DMS153 (cell line): ENCODE measurements around the gene TYW1.
"Not testable (repeated sequence)": the region's sequence is repeated elsewhere in the genome, so short reads cannot be mapped to it uniquely, and the experiment has no call there.

Experiments used
- DNase-seq: peaks from one replicate; lab custom pipeline; 2025; lab: John Stamatoyannopoulos, UW

The TYW1 gene

DNA sequence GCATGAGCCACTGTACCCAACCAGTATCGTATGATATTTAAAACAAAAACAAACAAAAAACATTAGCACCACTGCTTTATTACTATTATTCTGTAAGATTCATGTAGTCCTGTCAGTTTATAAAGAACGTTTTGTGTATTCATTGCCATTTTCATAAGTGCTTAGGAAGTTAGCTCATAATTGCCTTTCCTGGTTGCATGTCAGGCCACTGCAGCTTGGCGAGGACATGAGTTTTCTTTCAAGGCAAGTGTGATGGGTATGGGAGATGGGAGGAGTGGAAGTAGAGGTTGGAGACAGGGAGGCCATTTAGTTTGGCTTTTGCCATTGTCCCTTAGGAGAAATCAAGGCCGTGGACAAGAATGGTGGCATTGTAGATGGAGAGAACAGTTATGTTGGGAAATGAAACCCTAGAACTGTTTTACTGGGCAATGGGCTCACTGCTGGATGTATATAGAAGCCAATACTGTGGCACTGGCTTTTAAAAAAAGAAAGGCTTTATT lies 48.9 kb downstream of the TYW1 start:
- no peak for DNase-seq

DNA sequence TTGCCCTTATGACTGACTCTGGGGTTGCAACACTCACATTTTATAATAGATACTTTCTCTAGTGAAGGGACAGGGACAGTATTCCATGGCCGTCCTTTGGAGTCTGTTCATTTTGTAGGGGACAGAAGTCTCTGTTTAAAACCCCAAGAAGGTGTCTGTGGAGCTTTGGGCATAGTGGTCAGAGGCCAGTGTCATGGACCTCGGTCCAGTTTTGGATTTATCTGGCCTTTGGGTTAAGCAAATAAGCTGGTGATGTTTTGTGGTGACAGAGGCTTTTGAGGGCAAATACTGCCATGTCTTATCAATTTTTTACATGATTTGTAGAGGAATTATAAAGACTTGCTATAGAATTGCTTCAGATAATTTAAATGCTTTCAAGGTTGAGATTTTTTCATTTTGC lies 50.2 kb downstream of the TYW1 start:
- not testable (repeated sequence) for DNase-seq

DNA sequence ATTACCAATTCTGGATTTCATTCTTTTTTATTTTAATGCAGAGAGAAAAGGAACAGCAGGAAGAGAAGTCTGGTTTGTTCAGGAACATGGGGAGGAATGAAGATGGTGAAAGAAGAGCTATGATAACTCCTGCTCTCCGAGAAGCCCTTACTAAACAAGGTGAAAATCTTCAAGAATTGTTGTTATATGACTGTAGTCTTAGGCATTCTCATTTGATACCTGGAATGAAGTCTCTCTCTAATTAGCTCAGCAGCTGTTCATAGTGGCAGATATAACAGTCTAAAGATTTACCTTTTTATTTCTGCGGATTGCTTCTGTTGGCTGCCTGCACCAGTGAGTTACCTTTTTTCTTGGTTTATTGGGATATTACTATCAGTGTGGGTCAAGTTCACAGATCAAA lies 53.3 kb downstream of the TYW1 start:
- DNase-seq: not testable (repeated sequence)

DNA sequence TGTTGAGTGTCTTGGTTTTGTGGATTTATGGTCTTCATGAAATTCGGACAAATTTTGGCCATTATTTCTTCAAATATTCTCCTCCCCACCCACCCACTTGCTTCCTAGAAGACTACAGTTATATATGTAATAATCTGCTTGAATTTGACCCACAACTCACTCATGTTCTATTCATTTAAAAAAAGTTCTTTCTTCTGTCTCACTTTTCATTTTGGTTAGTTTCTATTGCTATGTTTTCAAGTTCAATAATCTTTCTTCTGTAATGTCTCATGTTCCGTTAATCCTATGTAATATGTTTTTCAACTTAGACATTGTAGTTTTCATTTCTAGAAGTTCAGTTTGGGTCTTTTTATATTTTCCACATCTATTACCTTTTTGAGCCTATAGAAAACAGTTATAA lies 55.5 kb downstream of the TYW1 start:
- not testable (repeated sequence) for DNase-seq

DNA sequence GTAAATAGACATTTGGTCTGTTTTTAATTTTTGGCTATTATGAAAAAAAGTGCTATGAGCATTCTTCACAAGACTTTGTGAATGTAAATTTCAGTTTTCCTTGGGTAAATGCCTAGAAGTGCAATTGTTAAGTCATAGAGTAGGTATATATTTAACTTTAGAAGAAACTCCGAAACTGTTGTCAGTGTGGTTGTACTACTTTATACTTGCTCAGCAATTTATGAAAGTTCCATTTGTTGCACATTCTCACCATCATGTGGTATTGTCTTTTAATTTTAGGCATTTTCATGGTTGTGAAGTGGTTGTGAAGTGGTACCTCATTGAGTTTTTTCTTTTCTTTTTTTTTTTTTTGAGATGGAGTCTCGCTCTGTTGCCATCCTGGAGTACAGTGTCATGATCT lies 60.0 kb downstream of the TYW1 start:
- DNase-seq: no peak

DNA sequence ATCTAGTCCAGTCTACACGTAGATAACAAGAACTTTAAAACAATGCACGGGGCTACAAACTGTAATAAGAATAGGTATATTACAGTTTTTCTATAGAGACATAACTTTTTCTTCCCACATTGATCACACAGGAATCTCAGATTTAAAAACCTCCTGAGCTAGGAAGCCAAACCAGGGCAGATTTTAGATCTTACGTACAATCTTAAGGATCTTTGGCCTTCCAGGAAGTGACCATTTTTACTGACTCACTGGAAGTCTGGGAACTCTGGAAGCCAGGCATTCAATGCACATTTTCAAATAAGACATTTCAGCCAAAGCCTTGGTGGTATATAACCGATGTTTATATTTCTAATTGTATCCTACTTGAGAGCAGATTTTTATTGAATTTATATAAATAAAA lies 64.7 kb downstream of the TYW1 start:
- not testable (repeated sequence) for DNase-seq

DNA sequence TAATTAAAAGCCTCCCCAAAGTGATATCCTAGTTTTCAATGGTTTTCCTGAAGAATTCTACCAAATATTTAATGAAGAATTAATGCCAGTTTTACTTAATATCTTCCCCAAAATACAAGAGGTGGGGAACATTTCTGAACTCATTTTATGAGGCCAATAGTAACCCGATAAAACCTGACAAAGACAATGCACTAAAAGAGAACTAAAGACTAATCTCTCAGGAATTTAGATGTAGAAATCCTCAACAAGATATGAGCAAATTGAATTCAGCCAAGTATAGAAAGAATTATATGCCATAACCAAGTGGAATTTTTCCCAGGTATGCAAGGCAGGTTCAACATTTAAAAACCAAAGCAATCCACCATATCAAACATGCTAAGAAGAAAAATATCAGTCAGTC lies 66.2 kb downstream of the TYW1 start:
- DNase-seq: not testable (repeated sequence)

DNA sequence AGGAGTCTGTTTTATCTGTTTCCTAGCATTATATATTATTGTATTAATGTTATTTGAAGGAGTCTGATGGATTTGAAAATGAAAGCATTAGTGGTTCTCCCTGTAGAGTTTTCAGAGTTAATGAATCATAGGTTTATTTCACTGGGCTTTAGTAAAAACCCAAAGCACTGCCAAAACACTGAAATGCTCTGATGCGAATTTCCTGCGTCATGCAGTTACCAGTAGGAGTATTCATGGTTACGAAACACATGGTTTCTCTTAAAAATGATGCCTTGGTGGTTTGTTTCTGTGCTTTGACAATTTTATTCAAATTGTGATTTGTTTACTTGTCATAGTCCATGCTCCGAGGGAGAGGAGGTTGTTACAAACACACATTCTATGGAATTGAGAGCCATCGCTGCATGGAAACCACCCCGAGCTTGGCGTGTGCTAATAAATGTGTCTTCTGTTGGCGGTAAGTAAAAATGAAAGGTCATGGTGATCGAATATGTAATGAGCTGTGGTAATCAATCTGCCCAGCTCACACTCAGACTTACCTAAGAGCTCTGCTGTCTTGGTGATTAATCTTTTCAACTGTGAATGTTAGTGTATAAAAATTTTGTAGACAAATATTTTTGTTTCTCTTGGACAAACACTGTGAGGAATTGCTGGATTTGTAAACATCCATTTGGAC lies 70.5 kb downstream of the TYW1 start:
- not testable (repeated sequence) for DNase-seq

DNA sequence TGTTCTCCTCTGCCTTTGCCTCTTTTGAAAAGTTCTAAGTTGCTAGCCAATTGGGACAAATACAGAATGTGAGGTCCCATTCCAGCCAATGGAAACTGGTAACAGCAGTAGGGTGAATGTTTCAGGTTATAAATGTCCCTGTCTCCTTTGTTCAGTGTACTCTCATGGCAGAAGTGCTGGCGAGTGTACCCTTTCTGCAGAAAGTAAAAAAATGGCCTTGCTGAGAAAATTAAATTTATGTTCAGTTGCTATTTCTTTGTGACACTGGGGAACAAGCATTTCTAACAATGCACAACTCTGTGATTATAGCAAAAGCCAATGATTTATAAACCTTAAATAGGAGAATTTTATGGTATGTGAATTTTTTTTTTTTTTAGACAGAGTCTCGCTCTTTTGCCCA lies 79.5 kb downstream of the TYW1 start:
- not testable (repeated sequence) for DNase-seq

DNA sequence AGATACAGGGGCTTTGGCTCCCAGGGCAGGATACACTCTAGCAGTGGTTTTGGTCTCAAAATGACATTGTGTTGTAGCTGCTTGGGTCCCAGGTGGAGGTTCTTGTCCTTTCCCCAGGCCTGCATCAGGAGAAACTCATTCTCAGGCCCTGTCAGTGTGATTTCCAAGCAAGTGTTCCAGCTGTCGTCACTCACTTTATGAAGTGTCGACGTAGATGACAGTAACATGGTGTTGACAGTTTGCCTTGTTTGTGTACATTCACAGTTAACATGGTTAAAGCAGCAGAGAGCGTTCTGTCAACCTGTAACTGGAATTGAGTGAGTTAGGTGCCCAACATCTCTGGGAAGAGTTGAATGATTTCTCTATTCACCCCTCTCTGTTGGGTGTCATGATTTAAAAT lies 86.2 kb downstream of the TYW1 start:
- DNase-seq: not testable (repeated sequence)

DNA sequence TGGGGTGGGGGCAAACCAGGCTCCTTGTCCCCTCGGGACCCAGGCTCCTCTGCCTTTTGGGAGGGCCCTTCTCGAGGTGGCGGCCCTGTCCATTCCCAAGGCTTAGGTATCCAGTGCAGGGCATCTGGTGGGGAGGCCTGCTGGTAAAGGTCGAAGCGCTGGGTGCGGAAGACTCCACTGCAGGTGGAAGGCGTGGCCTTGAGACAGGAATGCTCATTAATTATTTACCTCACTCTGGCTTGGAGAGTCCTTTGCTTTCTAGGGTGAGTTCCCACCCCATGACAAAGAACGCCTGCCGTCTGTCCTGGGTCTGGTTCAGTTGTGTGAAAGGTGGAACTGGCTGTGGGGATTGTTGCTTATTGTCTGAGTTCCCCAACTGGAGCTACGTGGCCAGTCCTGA lies 92.6 kb downstream of the TYW1 start:
- DNase-seq: not testable (repeated sequence)

DNA sequence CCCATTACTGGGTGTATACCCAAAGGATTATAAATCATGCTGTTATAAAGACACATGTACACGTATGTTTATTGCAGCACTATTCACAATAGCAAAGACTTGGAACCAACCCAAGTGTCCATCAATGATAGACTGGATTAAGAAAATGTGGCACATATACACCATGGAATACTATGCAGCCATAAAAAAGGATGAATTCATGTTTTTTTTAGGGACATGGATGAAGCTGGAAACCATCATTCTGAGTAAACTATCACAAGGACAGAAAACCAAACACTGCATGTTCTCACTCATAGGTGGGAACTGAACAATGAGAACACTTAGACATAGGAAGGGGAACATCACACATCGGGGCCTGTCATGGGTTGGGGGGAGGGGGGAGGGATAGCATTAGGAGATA lies 94.4 kb downstream of the TYW1 start:
- DNase-seq: not testable (repeated sequence)

DNA sequence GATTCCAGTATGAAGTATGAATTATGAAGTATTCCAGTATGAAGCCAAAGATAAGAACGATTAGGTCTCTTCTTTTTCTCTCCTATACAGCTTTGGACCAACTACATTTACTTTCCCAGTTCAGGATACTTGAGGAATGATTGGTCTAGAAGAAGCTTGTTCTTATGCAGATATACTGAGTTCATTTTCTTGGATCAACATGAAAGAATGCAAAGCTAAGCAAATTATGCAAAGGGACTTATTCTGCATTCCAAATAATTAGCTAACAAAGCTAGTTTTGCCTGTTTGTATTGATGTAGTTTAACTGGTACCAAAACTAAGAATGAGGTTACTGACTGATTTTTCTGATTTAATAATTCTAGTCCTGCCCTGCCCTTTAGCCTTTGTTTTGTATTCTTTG lies 101.4 kb downstream of the TYW1 start:
- not testable (repeated sequence) for DNase-seq

DNA sequence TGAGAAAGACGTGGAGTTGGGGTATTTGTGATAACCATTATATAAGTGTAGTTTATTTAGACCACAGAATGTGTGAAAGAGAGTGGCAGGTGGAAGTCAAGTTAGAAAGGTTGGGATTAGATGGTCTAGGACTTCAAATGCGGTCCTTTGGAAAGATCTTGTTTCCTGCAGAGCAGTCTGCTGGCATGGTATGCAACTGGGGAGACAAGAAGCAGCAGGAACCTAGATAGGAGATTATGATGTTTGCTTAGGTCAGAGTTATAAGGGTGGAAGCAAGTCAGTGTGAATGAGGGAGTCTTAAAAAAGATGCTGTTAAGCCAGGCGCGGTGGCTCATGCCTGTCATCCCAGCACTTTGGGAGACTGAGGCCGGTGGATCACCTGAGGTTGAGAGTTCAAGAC lies 102.8 kb downstream of the TYW1 start:
- DNase-seq: not testable (repeated sequence)

DNA sequence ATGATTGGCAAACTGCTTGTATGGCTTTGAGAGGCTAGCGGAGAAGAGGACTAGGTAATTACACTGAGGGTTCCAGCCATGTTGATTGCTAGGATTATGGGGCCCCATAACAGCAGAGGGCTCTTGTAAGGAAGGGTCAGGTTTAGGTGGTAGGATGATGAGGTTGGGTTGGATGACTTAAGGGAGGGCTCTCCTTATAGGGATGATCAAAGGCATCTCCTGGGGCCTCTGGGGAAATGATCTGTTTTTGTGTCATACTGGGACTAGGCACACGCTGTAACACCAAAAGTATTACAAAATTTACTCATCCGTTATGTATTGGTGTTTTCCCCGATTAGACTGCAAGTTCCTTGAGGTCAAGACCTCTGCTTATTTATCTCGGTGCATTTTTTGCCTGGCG lies 103.4 kb downstream of the TYW1 start:
- not testable (repeated sequence) for DNase-seq

DNA sequence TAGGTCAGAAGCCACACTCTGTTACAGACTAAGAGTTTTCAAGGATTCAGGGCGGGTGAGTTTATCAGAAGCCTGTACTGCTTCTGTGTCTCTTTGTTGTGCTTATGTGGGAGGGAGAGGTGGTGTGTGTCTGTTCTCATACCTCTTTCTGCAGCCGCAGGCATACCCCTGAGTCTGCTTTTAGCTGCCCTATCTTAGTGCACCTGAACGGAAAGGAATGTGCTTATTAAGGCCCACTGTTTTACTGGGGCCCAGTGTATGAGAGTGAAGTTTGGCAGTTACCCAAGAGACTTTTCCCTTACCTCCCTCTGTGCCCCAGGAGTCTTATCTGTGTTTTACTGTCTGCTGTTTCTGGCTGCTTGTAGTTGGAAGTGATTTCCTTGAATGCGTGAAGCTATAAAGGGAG lies 104.3 kb downstream of the TYW1 start:
- no peak for DNase-seq

DNA sequence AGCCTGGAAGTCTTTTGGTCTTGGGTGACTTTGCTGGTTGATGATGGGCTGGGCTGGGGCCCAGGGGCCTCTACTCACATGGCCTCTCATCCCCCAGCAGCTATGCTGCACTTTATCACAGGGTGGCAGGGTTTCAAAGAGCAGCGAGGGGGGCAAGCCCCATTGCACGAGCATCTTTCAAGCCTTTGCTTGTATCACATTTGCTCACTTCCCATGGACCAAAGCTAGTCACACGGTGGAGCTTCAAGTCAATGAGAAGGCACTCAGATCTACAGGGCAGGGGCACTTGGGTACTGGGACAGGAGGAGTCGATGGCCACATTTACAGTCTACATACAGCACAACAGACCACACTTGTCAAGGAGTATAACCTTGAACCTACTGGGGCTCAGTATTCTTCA lies 108.3 kb downstream of the TYW1 start:
- not testable (repeated sequence) for DNase-seq

DNA sequence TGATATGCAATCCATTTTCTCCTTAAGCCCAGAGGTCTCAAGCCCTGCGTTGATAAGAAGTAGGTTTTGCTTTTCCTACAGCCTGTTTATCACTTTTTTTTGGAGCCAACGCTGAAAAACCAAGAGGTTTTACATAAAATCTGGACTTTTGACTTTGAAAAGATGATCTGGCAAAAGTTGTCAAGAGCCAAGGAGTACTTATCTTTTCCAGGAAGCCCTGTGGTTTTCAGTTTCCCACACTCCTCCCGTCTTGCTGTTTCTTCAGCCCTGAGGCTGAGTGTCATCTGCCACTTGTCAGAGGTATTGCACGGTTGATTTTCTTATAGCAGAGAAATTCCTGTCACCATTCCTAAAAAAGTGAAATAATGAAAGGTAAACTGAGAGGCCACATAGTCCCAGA lies 108.7 kb downstream of the TYW1 start:
- no peak for DNase-seq

DNA sequence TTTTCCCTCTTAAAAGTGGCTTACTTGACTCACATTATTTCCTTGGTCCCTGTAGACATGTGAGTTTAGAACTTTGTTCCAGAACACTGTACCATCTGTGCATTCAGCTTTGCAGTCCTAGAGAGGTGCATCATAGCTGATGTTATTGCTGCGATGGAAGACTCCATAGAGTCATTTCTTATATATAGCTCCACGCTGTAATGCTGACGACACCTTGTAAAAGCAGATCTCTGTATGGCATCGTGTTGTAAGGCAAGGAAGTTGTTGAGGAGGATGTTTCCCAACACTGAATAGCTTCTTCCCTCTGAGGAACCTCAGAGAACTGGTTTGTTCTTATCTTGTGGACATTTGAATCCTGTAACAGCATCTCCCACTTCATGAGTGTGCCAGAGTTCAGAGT lies 109.6 kb downstream of the TYW1 start:
- not testable (repeated sequence) for DNase-seq

DNA sequence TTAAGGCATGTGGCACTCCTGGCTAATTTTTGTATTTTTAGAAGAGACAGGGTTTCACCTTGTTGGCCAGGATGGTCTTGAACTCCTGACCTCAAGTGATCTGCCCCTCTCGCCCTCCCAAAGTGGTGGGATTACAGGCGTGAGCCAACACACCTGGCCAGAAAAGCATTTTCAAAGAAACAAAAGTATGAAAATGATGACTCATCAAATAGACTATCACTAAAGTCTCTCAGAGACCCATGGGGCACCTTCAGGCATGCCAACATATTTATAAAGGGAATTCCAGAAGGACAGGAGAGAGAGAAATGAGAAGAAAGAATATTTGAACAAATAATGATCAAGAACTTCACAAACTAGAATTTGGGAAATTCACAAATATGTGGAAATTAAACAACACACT lies 114.7 kb downstream of the TYW1 start:
- not testable (repeated sequence) for DNase-seq

DNA sequence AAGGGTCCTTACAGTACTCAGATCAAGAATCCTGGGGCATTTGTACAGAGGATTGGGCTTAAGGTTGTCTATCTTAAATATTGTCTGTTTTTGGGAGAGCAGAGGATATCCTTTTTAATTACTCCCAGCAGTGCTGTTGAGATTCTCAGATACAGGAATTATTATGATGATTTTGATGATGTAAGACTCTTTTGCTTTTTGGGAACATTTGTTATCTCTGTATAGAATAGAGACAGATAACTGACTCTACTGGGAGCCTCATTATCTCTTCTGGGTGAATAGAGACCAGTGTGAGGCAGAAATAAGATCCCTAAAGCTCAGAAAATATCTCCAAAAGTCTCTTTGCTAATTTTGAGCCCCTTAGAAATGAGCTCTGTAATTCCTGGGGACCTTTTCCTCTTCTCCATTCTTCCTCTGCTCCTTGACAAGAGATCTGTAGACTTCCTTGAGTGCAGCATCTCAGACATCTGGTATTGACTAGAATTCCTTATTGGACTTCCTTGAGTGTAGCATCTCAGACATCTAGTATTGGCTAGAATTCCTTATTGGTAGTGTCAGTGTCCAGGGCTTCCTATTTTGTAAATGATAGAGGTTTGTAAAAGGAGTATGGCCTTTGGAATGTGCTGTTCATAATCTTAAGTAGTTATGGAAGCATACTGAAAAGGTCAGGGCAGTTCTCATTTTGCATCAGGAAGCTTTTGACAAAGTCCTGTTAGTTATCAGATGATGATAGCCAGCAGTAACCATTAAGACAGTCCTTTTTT lies 118.0 kb downstream of the TYW1 start:
- not testable (repeated sequence) for DNase-seq

DNA sequence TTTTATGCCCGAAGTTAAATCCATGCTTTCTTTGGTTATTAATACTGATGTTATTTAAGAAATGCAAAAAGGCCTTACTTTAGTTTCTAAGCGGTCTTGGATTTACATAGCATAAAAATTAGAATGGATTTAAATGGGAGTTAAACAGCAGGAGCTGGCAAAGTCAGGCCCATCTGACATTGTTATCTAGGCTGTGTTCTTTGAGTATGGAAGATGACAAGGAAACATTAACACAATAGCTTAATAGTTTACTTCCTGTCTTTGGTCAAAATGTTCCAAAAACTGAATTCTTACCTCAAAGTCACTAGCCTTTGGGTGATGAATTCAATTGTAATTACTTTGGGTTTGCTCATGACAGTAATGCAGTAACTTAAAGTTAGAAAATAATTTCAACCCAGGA lies 123.9 kb downstream of the TYW1 start:
- DNase-seq: not testable (repeated sequence)

DNA sequence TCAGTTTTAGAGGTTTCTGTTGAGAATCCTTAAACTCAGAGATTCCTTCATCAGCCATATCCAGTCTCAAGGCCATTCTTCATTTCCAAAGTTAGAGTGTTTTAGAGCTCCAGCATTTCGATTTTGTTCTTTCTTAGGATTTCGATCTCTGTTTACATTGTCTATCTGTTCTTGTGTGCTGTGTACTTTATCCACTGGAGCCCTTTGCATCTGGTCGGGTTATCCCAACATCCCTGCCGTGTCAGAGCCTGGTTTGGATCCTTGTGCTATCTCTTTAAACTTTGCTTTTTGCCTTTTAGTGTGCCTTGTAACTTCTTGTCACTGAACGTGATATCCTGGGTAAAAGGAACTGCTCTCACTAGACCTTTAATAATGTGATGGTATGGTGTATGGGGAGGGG lies 131.6 kb downstream of the TYW1 start:
- not testable (repeated sequence) for DNase-seq
